HepG2 (cell line): ENCODE measurements around the gene AREL1. TPM values are rescaled to one million over a fixed set of nuclear protein-coding genes. Genes with fewer than 3 reads are reported as not detected.

Experiments used
- FOXK1 ChIP-seq: sonication (generic); formaldehyde crosslinking; IDR thresholded peaks from 2 replicates; pipeline ENCODE4 v1.4.0; 2020; ENCODE audit warnings: low read depth, missing genetic modification reagents, borderline replicate concordance
- GZF1 ChIP-seq: sonication (generic); formaldehyde crosslinking; IDR thresholded peaks from 2 replicates; pipeline ENCODE4 v1.5.1; 2020; ENCODE audit warnings: mild to moderate bottlenecking, missing genetic modification reagents
- HMG20A ChIP-seq: IDR thresholded peaks from 2 replicates; pipeline ENCODE4 v1.6.1; 2016; ENCODE audit warnings: borderline replicate concordance
- MIER3 ChIP-seq: IDR thresholded peaks from 2 replicates; pipeline ENCODE4 v1.6.1; 2016; ENCODE audit warnings: missing compliant biosample characterization, borderline replicate concordance
- SOX13 ChIP-seq, 3 experiments: fragments of 450-650 bp in 1 of 3; sonication (generic) in 1 of 3; formaldehyde crosslinking in 1 of 3; IDR thresholded peaks in 2 of 3; conservative IDR thresholded peaks in 1 of 3; 2 replicates each; pipeline versions ENCODE4 v1.5.0 to v1.6.1; 2016 to 2020; ENCODE audit warnings: antibody characterized with exemption in 1 of 3, mild to moderate bottlenecking in 1 of 3, missing compliant biosample characterization in 1 of 3, missing genetic modification reagents in 1 of 3, moderate library complexity in 1 of 3
- SP5 ChIP-seq: IDR thresholded peaks from 2 replicates; pipeline ENCODE4 v1.6.1; 2016; ENCODE audit warnings: low read depth, borderline replicate concordance
- ZNF564 ChIP-seq: sonication (generic); formaldehyde crosslinking; IDR thresholded peaks from 2 replicates; pipeline ENCODE4 v1.8.1; 2023; ENCODE audit warnings: mild to moderate bottlenecking, missing genetic modification reagents
- ZNF605 ChIP-seq: sonication (generic); formaldehyde crosslinking; IDR thresholded peaks from 2 replicates; pipeline ENCODE4 v1.8.0; 2022; ENCODE audit warnings: mild to moderate bottlenecking, missing genetic modification reagents
- ZNF879 ChIP-seq: sonication (generic); formaldehyde crosslinking; IDR thresholded peaks from 2 replicates; pipeline ENCODE4 v1.8.1; 2023; ENCODE audit warnings: missing genetic modification reagents
- polyA plus RNA-seq, 8 experiments: library from polyadenylated mRNA; depleted of rRNA in 3 of 8; stranded (reverse) in 7 of 8; unstranded in 1 of 8; fragments of >200 nt; fragmentation: Illumina TruSeq in 4 of 8; extraction: Trizol in 4 of 8; gene quantifications; 2 replicates each; pipeline versions ENCODE4 v1.2.1 to v1.2.3, GENCODE V29; 2011 to 2016; ENCODE audit warnings: low read depth in 4 of 8, missing spikeins in 1 of 8, mixed read lengths in 1 of 8; ENCODE audit not compliant: insufficient read depth in 1 of 8
- total RNA-seq, 5 experiments: library from RNA; depleted of rRNA; stranded (reverse); fragments of >200 nt; fragmentation: Illumina TruSeq; extraction: Trizol; gene quantifications; 2 replicates each; pipeline ENCODE4 v1.2.3, GENCODE V29; 2016; ENCODE audit warnings: low read depth in 1 of 5
- TF ChIP-seq, protein P1 (sequence below): sonication (generic); formaldehyde crosslinking; IDR thresholded peaks from 2 replicates; pipeline ENCODE4 v1.4.0; 2020; ENCODE audit warnings: missing genetic modification reagents, borderline replicate concordance
- TF ChIP-seq, protein P2 (sequence below), 2 experiments: sonication (generic) in 1 of 2; formaldehyde crosslinking in 1 of 2; IDR thresholded peaks; 2 replicates each; pipeline versions ENCODE4 v1.6.1 to v1.9.0; 2014 to 2022; ENCODE audit warnings: antibody characterized with exemption in 1 of 2, borderline replicate concordance in 1 of 2, inconsistent platforms in 1 of 2, low read depth in 1 of 2, missing genetic modification reagents in 1 of 2
- TF ChIP-seq, protein P3 (sequence below): IDR thresholded peaks from 2 replicates; pipeline ENCODE4 v1.6.1; 2016; ENCODE audit warnings: low read depth, missing genetic modification reagents, missing compliant biosample characterization
- TF ChIP-seq, protein P4 (sequence below): sonication (generic); formaldehyde crosslinking; IDR thresholded peaks from 2 replicates; pipeline ENCODE4 v1.8.1; 2023; ENCODE audit warnings: missing genetic modification reagents, mild to moderate bottlenecking, borderline replicate concordance

The AREL1 gene
- total and polyA plus RNA-seq, 2 of the 13 experiments (the other 11 are each of a cell fraction or from before 2014, with no cell fraction given), result 21.3 to 25.4 TPM

DNA sequence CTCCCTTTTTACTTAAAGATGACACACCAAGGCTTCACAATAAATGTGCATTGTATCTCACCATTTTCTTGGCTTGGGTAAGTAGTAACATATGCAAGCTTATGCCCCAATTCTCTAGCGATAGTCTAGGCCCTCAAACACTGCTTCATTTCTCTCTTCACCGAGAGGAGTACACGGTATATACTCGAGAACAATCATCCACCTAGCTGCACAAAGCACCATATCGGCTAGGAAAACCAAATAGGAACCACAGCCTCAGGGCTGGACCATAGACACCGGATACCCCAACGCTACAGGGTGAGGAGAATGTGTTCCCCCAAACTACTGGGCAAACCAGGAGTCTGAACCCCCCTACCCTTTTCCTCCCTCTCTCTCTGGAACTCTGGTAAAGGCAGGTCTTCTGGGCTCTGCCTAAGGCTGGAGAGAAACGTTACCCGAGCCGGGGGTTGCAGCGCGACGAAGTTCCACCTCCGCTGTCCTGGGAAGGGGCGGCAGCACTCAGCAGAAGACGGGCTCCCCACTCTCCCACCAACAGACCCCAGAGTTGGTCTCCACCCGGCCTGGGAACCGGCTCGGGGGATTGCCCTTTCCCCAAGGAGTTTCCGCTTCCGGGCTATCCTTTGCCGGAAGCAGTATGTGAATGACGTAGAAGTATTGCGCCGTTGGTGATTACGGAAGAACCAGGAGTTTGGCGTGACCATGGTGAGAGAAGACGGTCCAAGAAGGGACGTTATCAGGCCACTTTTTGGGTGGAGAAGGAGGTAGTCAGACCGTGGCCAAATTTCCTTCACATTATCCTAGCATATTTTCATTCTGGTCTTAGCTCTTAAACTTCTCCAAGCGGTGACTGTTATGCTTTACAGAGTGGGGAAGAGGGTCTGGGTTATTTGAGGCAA, at the start of gene AREL1, which contains the start of gene FCF1 (continued):
- TF ChIP-seq, protein P1, sequence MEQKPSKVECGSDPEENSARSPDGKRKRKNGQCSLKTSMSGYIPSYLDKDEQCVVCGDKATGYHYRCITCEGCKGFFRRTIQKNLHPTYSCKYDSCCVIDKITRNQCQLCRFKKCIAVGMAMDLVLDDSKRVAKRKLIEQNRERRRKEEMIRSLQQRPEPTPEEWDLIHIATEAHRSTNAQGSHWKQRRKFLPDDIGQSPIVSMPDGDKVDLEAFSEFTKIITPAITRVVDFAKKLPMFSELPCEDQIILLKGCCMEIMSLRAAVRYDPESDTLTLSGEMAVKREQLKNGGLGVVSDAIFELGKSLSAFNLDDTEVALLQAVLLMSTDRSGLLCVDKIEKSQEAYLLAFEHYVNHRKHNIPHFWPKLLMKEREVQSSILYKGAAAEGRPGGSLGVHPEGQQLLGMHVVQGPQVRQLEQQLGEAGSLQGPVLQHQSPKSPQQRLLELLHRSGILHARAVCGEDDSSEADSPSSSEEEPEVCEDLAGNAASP (CRISPR knock-in tag), result peak; percentile 64
- TF ChIP-seq MIER3 (peak; percentile 76; the same call in 1 of the 2 replicates), SP5 (0 out of 2 replicates have a peak, but pooled peaks have one; percentile 25), ZNF605 (CRISPR knock-in tag) (peak; percentile 48; the same call in 1 of the 2 replicates), SOX13 (IDR thresholded peaks at IDR 0.05) (no peak), SOX13 (CRISPR knock-in tag; conservative IDR thresholded peaks at IDR 0.05 in 1 of 2, IDR thresholded peaks at IDR 0.05 in 1 of 2) (peak in 1 of 2 experiments; percentile 52; a peak in 2 of 4 replicates), GZF1 (no peak), HMG20A (CRISPR knock-in tag) (no peak), FOXK1 (CRISPR knock-in tag) (peak; percentile 96; the same call in 1 of the 2 replicates), ZNF879 (CRISPR knock-in tag) (no peak), ZNF564 (no peak)
- TF ChIP-seq, protein P2, sequence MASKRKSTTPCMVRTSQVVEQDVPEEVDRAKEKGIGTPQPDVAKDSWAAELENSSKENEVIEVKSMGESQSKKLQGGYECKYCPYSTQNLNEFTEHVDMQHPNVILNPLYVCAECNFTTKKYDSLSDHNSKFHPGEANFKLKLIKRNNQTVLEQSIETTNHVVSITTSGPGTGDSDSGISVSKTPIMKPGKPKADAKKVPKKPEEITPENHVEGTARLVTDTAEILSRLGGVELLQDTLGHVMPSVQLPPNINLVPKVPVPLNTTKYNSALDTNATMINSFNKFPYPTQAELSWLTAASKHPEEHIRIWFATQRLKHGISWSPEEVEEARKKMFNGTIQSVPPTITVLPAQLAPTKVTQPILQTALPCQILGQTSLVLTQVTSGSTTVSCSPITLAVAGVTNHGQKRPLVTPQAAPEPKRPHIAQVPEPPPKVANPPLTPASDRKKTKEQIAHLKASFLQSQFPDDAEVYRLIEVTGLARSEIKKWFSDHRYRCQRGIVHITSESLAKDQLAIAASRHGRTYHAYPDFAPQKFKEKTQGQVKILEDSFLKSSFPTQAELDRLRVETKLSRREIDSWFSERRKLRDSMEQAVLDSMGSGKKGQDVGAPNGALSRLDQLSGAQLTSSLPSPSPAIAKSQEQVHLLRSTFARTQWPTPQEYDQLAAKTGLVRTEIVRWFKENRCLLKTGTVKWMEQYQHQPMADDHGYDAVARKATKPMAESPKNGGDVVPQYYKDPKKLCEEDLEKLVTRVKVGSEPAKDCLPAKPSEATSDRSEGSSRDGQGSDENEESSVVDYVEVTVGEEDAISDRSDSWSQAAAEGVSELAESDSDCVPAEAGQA (IDR thresholded peaks at IDR 0.05; ENCODE audit: low read depth), result peak; percentile 93
- TF ChIP-seq, protein P2 (CRISPR knock-in tag; IDR thresholded peaks at IDR 0.05; ENCODE audit: borderline replicate concordance), result no peak
- TF ChIP-seq, protein P3, sequence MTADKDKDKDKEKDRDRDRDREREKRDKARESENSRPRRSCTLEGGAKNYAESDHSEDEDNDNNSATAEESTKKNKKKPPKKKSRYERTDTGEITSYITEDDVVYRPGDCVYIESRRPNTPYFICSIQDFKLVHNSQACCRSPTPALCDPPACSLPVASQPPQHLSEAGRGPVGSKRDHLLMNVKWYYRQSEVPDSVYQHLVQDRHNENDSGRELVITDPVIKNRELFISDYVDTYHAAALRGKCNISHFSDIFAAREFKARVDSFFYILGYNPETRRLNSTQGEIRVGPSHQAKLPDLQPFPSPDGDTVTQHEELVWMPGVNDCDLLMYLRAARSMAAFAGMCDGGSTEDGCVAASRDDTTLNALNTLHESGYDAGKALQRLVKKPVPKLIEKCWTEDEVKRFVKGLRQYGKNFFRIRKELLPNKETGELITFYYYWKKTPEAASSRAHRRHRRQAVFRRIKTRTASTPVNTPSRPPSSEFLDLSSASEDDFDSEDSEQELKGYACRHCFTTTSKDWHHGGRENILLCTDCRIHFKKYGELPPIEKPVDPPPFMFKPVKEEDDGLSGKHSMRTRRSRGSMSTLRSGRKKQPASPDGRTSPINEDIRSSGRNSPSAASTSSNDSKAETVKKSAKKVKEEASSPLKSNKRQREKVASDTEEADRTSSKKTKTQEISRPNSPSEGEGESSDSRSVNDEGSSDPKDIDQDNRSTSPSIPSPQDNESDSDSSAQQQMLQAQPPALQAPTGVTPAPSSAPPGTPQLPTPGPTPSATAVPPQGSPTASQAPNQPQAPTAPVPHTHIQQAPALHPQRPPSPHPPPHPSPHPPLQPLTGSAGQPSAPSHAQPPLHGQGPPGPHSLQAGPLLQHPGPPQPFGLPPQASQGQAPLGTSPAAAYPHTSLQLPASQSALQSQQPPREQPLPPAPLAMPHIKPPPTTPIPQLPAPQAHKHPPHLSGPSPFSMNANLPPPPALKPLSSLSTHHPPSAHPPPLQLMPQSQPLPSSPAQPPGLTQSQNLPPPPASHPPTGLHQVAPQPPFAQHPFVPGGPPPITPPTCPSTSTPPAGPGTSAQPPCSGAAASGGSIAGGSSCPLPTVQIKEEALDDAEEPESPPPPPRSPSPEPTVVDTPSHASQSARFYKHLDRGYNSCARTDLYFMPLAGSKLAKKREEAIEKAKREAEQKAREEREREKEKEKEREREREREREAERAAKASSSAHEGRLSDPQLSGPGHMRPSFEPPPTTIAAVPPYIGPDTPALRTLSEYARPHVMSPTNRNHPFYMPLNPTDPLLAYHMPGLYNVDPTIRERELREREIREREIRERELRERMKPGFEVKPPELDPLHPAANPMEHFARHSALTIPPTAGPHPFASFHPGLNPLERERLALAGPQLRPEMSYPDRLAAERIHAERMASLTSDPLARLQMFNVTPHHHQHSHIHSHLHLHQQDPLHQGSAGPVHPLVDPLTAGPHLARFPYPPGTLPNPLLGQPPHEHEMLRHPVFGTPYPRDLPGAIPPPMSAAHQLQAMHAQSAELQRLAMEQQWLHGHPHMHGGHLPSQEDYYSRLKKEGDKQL (CRISPR knock-in tag), result no peak
- TF ChIP-seq, protein P4, sequence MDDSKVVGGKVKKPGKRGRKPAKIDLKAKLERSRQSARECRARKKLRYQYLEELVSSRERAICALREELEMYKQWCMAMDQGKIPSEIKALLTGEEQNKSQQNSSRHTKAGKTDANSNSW (CRISPR knock-in tag), result no peak
